HepG2 (cell line): Measurements from ENCODE around the gene DAGLB. TPM values are rescaled to one million over a fixed set of nuclear protein-coding genes. Genes with fewer than 3 reads are reported as not detected.

Experiments used
- ATAC-seq: fragments of 200-7000 bp; cut with Tn5 transposase; 3 replicates; pipeline ENCODE4 v1.9.1; 2020; ENCODE audit warnings: mild to moderate bottlenecking, moderate library complexity
- BruUV-seq: library from RNA; stranded (reverse); fragments of 400-500 nt; replicated peaks from 2 replicates; lab custom pipeline; 2021; lab: Mats Ljungman, UMichigan
- CTCF ChIA-PET: fragments of 300-600 bp; formaldehyde crosslinking; extraction: SDS; loops from one replicate; lab custom pipeline; 2021; ENCODE audit warnings: low total read pairs, inconsistent platforms, low intra/inter-chr PET ratio; lab: Yijun Ruan, JAX
- POLR2A ChIA-PET: fragments of 350-600 bp; sonication (Branson Sonifier 250); formaldehyde crosslinking; loops from one replicate; lab custom pipeline; 2020; ENCODE audit warnings: antibody characterized with exemption, inconsistent platforms; lab: Yijun Ruan, JAX
- DNase-seq: peaks from one replicate; pipeline ENCODE4 v3.0.0-alpha.2; 2015; ENCODE audit warnings: low spot score
- FAIRE-seq: peaks from 3 replicates; lab custom pipeline; 2011; peaks lifted over from hg19 to GRCh38; lab: Jason Lieb, UNC
- H2AFZ ChIP-seq: one replicate; pipeline ENCODE4 v1.6.1; 2011; ENCODE audit warnings: low read length, inconsistent platforms
- H3K27ac ChIP-seq: fragments of 300-600 bp; 3 replicates; pipeline ENCODE4 v1.8.0; 2011; ENCODE audit warnings: mixed run types, mild to moderate bottlenecking, mixed read lengths, low read length, inconsistent platforms; ENCODE audit not compliant: insufficient read depth; ENCODE audit errors: extremely low read length
- H3K27me3 ChIP-seq, 2 experiments: fragments of 200-600 bp in 1 of 2; 2 replicates in 1 of 2; 3 replicates in 1 of 2; pipeline versions ENCODE4 v1.6.0 to v1.8.0; 2011; ENCODE audit warnings: low read length in 2 of 2, mild to moderate bottlenecking in 2 of 2, moderate library complexity in 2 of 2, inconsistent platforms in 1 of 2; ENCODE audit not compliant: insufficient read depth in 2 of 2, control insufficient read depth in 1 of 2
- H3K36me3 ChIP-seq, 2 experiments: fragments of 200-600 bp in 1 of 2; replicated peaks in 1 of 2; 2 replicates in 1 of 2; 3 replicates in 1 of 2; pipeline versions ENCODE4 v1.5.1 to v1.8.0; 2011; ENCODE audit warnings: low read length in 2 of 2, inconsistent platforms in 1 of 2; ENCODE audit not compliant: insufficient read depth in 2 of 2, control insufficient read depth in 1 of 2
- H3K4me1 ChIP-seq: 2 replicates; pipeline ENCODE4 v1.5.1; 2012; ENCODE audit warnings: low read length, inconsistent platforms; ENCODE audit not compliant: insufficient read depth
- H3K4me2 ChIP-seq: 2 replicates; pipeline ENCODE4 v1.6.0; 2011; ENCODE audit warnings: low read depth, low read length, inconsistent platforms
- H3K4me3 ChIP-seq, 3 experiments: fragments of 200-600 bp in 1 of 3; sonication (generic), shearing (Covaris generic) in 1 of 3; replicated peaks in 1 of 3; 2 replicates each; pipeline ENCODE4 v1.5.1; 2011 to 2016; ENCODE audit warnings: low read length in 3 of 3, inconsistent platforms in 2 of 3, low read depth in 2 of 3, mild to moderate bottlenecking in 2 of 3, control low read depth in 1 of 3, mixed read lengths in 1 of 3; ENCODE audit not compliant: insufficient read depth in 1 of 3
- H3K79me2 ChIP-seq: one replicate; pipeline ENCODE4 v1.6.1; 2011; ENCODE audit warnings: low read length, inconsistent platforms; ENCODE audit not compliant: insufficient read depth
- H3K9ac ChIP-seq: 2 replicates; pipeline ENCODE4 v1.6.0; 2011; ENCODE audit warnings: mild to moderate bottlenecking, low read depth, low read length, inconsistent platforms; ENCODE audit not compliant: insufficient read depth
- H3K9me3 ChIP-seq: 2 replicates; pipeline ENCODE4 v1.5.1; 2012; ENCODE audit warnings: mild to moderate bottlenecking, low read length
- H4K20me1 ChIP-seq: 2 replicates; pipeline ENCODE4 v1.6.0; 2011; ENCODE audit warnings: inconsistent platforms, mild to moderate bottlenecking, low read length, moderate library complexity; ENCODE audit not compliant: insufficient read depth
- ATF4 ChIP-seq, 2 experiments: fragments of 450-650 bp in 1 of 2; sonication (generic) in 1 of 2; formaldehyde crosslinking; IDR thresholded peaks; 2 replicates each; pipeline versions ENCODE4 v1.5.0 to v1.8.0; 2020 to 2022; ENCODE audit warnings: mild to moderate bottlenecking in 1 of 2, missing genetic modification reagents in 1 of 2
- FOSL2 ChIP-seq: sonication (generic); formaldehyde crosslinking; IDR thresholded peaks from 2 replicates; pipeline ENCODE4 v1.4.0; 2020; ENCODE audit warnings: missing genetic modification reagents
- KMT2A ChIP-seq: sonication (generic); formaldehyde crosslinking; IDR thresholded peaks from 2 replicates; pipeline ENCODE4 v1.4.0; 2020; ENCODE audit warnings: missing genetic modification reagents
- MIXL1 ChIP-seq: IDR thresholded peaks from 2 replicates; pipeline ENCODE4 v1.6.1; 2016
- SMAD3 ChIP-seq: sonication (generic); formaldehyde crosslinking; IDR thresholded peaks from 2 replicates; pipeline ENCODE4 v1.4.0; 2020; ENCODE audit warnings: missing genetic modification reagents
- ZFP91 ChIP-seq: sonication (generic); formaldehyde crosslinking; IDR thresholded peaks from 2 replicates; pipeline ENCODE4 v1.9.0; 2022; ENCODE audit warnings: missing genetic modification reagents, mild to moderate bottlenecking, borderline replicate concordance
- ZNF121 ChIP-seq: sonication (generic); formaldehyde crosslinking; IDR thresholded peaks from 2 replicates; pipeline ENCODE4 v1.5.0; 2020; ENCODE audit warnings: mild to moderate bottlenecking, missing genetic modification reagents
- ZNF33B ChIP-seq: sonication (generic); formaldehyde crosslinking; IDR thresholded peaks from 2 replicates; pipeline ENCODE4 v1.5.1; 2020; ENCODE audit warnings: mild to moderate bottlenecking, missing genetic modification reagents
- WGBS: methylation state at CpG from one replicate; pipeline ENCODE4 v1.1.6; 2017; ENCODE audit warnings: low lambda C conversion rate; 5-methylcytosine and 5-hydroxymethylcytosine counted together
- in situ Hi-C: cut with HindIII; loops from 2 replicates; pipeline ENCODE4 v1.10.0; 2017; ENCODE audit warnings: low pct_unique_long_range_greater_than_20kb; ENCODE audit not compliant: extremely low pct_ligation_motif_present
- intact Hi-C: fragments of 100-400 bp; cut with micrococcal nuclease; formaldehyde crosslinking; loops from one replicate; pipeline ENCODE4 v1.10.0; 2022; ENCODE audit not compliant: unreplicated experiment
- polyA plus RNA-seq, 8 experiments: library from polyadenylated mRNA; depleted of rRNA in 3 of 8; stranded (reverse) in 7 of 8; unstranded in 1 of 8; fragments of >200 nt; fragmentation: Illumina TruSeq in 4 of 8; extraction: Trizol in 4 of 8; gene quantifications; 2 replicates each; pipeline versions ENCODE4 v1.2.1 to v1.2.3, GENCODE V29; 2011 to 2016; ENCODE audit warnings: low read depth in 4 of 8, missing spikeins in 1 of 8, mixed read lengths in 1 of 8; ENCODE audit not compliant: insufficient read depth in 1 of 8
- total RNA-seq, 5 experiments: library from RNA; depleted of rRNA; stranded (reverse); fragments of >200 nt; fragmentation: Illumina TruSeq; extraction: Trizol; gene quantifications; 2 replicates each; pipeline ENCODE4 v1.2.3, GENCODE V29; 2016; ENCODE audit warnings: low read depth in 1 of 5

DAGLB gene
- total and polyA plus RNA-seq, 2 of the 13 experiments (the other 11 are each of a cell fraction or from before 2014, with no cell fraction given), result 7.9 to 9.8 TPM

DNA sequence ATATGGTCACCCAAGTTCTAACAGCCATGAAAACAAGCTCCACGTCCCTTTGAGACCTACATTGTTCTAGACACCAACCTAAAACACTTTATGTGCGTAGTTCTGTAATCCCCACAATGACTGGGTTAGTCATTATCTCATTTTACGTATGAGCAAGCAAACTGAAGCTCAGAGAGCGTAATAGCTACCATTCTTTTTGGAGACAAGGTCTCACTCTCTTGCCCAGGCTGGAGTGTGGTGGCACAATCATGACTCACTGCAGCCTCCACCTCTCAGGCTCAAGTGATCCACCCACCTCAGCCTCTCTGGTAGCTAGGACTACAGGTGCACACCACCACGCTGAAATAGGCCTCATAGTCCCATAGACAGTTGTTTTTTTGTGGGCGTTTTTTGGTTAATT, 10.5 kb downstream of the DAGLB start:
- Histone ChIP-seq H3K4me2 (no peak overlapping the region), H3K27me3 (no peaks in the 10 kb centered on the region), H3K4me3 (no peak overlapping the region), H3K36me3 (peaks cover 10 to 34% of the 10 kb centered on the region in 2 experiments), H4K20me1 (peaks cover 4% of the 10 kb centered on the region; the same call in 1 of the 2 replicates), H3K9me3 (no peaks in the 10 kb centered on the region), H3K27ac (no peak overlapping the region), H3K9ac (no peak overlapping the region), H3K4me1 (no peaks in the 10 kb centered on the region), H3K79me2 (peaks cover 11% of the 10 kb centered on the region), H2AFZ (no peak overlapping the region)
- FAIRE-seq, result no peak
- no TSS peak for BruUV-seq
- in situ Hi-C loops (loop anchor here (10.0 kb wide), 1 partner anchor 272 kb away; no protein-coding TSS in a partner anchor), intact Hi-C loops (no loop called here)
- ATAC-seq, result no peak
- peak; percentile 32 for DNase-seq
- ChIA-PET POLR2A (interaction anchor here (2.1 kb wide), 1 partner anchor 11 kb away, joined by 10 read pairs; the partner anchor contains the start of gene DAGLB), CTCF (no interaction called here)
- 84% methylated on average over 6 of the region's 6 CpGs for WGBS
- TF ChIP-seq SMAD3 (CRISPR knock-in tag) (no peak), FOSL2 (CRISPR knock-in tag) (peak; percentile 61), ZNF33B (CRISPR knock-in tag) (no peak), KMT2A (CRISPR knock-in tag) (no peak), ATF4 (CRISPR knock-in tag; IDR thresholded peaks at IDR 0.05) (no peak), ZNF121 (CRISPR knock-in tag) (peak; percentile 19; the same call in 1 of the 2 replicates), MIXL1 (CRISPR knock-in tag) (no peak), ZFP91 (no peak)
